Stimulated activated CD4-positive, alpha-beta T cell treated with anti-CD3 and anti-CD28 coated beads, Interleukin-4, amount 100 ng/mL, for 24 hours (primary cell): ENCODE data around the gene MATK.
"Not testable (repeated sequence)": the region's sequence is repeated elsewhere in the genome, so short reads cannot be mapped to it uniquely, and the experiment has no call there.

Experiments
- DNase-seq: peaks from one replicate; pipeline ENCODE4 v3.0.0-alpha.2; 2020

The MATK gene

GRCh38 chr19:3768748-3769099 lies 17.5 kb downstream of the MATK start:
- no peak for DNase-seq

- DNase-seq: no peak
Observed at GRCh38 chr19:3768015-3768747, 18.0 kb downstream of the MATK start.

- no peak for DNase-seq
Observed at GRCh38 chr19:3767050-3767449, 19.1 kb downstream of the MATK start.

GRCh38 chr19:3766520-3766919 lies 19.7 kb downstream of the MATK start:
- no peak for DNase-seq

- DNase-seq: not testable (repeated sequence)
Observed at GRCh38 chr19:3765757-3766156, 20.4 kb downstream of the MATK start.

GRCh38 chr19:3765121-3765520 lies 21.1 kb downstream of the MATK start:
- DNase-seq: no peak

- DNase-seq: peak; percentile 99
Observed at GRCh38 chr19:3762501-3763459, 23.4 kb downstream of the MATK start, which contains the start of gene MRPL54. TSS of gene MRPL54 (plus strand) at chr19:3762682. CDS start at chr19:3762701, 19 bp downstream.

GRCh38 chr19:3762130-3762473 lies 24.1 kb downstream of the MATK start:
- DNase-seq: no peak

- DNase-seq: peak; percentile 97
Observed at GRCh38 chr19:3761382-3762129, 24.6 kb downstream of the MATK start, which contains the start of gene APBA3. TSS of gene APBA3 (minus strand) at chr19:3761692. CDS start at chr19:3760264, 1,428 bp downstream.

- no peak for DNase-seq
Observed at GRCh38 chr19:3760871-3761361, 25.3 kb downstream of the MATK start.

- no peak for DNase-seq
Observed at GRCh38 chr19:3759482-3760254, 26.5 kb downstream of the MATK start.

- not testable (repeated sequence) for DNase-seq
Observed at GRCh38 chr19:3758297-3758696, 27.9 kb downstream of the MATK start.

- not testable (repeated sequence) for DNase-seq
Observed at GRCh38 chr19:3757705-3758104, 28.5 kb downstream of the MATK start.

- no peak for DNase-seq
Observed at GRCh38 chr19:3753631-3754410, 32.4 kb downstream of the MATK start.

- DNase-seq: no peak
Observed at GRCh38 chr19:3752492-3752891, 33.7 kb downstream of the MATK start.

- DNase-seq: no peak
Observed at GRCh38 chr19:3751236-3751635, 34.9 kb downstream of the MATK start.

- DNase-seq: no peak
Observed at GRCh38 chr19:3750211-3750610, 36.0 kb downstream of the MATK start.

- no peak for DNase-seq
Observed at GRCh38 chr19:3748965-3749364, 37.2 kb downstream of the MATK start.

GRCh38 chr19:3746371-3747056 lies 39.7 kb downstream of the MATK start:
- no peak for DNase-seq

GRCh38 chr19:3745363-3746045 lies 40.7 kb downstream of the MATK start:
- no peak for DNase-seq
